ENCODE data around the gene AZIN2.

AZIN2 gene

GRCh38 chr1:33153650-33154049 lies 72.7 kb downstream of the AZIN2 start:
- H4K20me1 ChIP-seq: no peaks in the 10 kb centered on the region
- peak overlapping the region; percentile 70; the same call in 1 of the 2 replicates for H3K9ac ChIP-seq
- peak overlapping the region; percentile 90 for H3K4me2 ChIP-seq
- no peaks in the 10 kb centered on the region for H3K27me3 ChIP-seq
- H3K9me3 ChIP-seq: no peaks in the 10 kb centered on the region
- H3K4me1 ChIP-seq: peaks cover 69% of the 10 kb centered on the region
- H3K4me3 ChIP-seq: peak overlapping the region; percentile 31; the same call in 1 of the 2 replicates
- TF ChIP-seq Cebpa-rat (IDR thresholded peaks at IDR 0.05): no peak
- peak overlapping the region; percentile 94 for H3K27ac ChIP-seq
- H3K36me3 ChIP-seq: peaks cover 17% of the 10 kb centered on the region

DNA sequence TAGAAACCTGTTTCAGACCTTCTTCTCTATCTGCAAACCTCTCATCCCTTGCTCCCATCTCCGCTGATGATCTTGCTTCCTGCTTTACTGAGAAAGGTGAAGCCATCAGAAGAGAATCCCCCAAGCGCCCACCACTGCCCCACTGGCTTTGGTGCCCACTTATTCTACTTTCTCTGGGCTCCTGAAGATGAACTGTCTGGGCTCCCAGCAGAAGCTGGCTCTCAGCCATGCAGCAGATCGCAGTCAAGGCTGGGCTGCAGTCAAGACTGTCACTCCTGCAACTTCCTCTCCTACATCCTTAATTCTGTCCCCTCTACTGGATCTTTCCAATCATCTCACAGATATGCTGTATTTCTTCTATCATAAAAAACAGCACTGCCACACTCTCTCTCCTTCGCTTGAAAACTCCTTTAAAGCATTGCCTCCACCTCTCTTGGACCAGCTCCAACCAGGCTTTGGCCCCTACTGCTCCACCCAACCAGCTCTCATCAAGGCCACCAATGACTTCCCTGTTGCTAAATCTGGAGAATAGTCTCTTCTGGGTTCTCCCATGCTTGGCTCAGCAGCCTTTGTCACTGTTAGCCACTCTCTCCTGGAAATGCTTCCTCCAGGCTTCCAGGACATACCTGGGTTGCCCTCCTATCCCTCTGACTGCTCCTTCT lies 75.1 kb downstream of the AZIN2 start:
- Histone ChIP-seq H3K9me3 (no peaks in the 10 kb centered on the region), H3K27me3 (no peaks in the 10 kb centered on the region), H3K36me3 (peaks cover 21% of the 10 kb centered on the region), H3K4me3 (no peak overlapping the region), H3K27ac (peak overlapping the region; percentile 52; the same call in 1 of the 2 replicates), H3K4me2 (peak overlapping the region; percentile 90), H4K20me1 (no peaks in the 10 kb centered on the region), H3K4me1 (peaks cover 55% of the 10 kb centered on the region), H3K9ac (peak overlapping the region; percentile 40; the same call in 1 of the 2 replicates)
- no peak for TF ChIP-seq Cebpa-rat (IDR thresholded peaks at IDR 0.05)

GRCh38 chr1:33157131-33157530 lies 76.2 kb downstream of the AZIN2 start:
- no peak for TF ChIP-seq Cebpa-rat (IDR thresholded peaks at IDR 0.05)
- Histone ChIP-seq H3K27me3 (no peaks in the 10 kb centered on the region), H3K4me1 (peaks cover 43% of the 10 kb centered on the region), H3K9me3 (no peaks in the 10 kb centered on the region), H3K4me2 (no peak overlapping the region), H3K4me3 (no peak overlapping the region), H4K20me1 (no peaks in the 10 kb centered on the region), H3K27ac (no peak overlapping the region), H3K36me3 (peaks cover 21% of the 10 kb centered on the region), H3K9ac (no peak overlapping the region)

- Histone ChIP-seq H3K36me3 (peaks cover 28% of the 10 kb centered on the region), H3K9ac (no peak overlapping the region)
Measured at GRCh38 chr1:33158366-33158765, 77.4 kb downstream of the AZIN2 start.

DNA sequence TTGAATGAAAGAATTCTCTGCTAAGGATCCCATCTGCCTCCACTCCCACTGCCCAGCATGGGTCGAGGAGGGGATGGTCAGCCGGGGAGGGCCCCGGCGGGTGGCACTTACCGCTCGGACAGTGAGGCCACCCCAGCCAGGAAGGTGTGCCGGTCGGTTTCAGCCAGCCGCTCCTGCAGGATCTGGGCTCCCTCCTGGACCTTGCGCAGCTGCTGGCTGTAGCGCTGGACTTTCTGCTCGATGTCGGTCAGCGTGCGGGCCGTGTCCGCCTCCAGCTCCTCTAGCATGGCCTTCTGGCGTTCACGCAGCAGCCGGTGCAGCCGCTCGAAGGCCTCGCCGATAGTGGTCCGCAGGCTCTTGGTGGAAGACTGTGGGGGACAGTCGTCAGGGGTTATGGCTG lies 78.6 kb downstream of the AZIN2 start:
- peaks cover 30% of the 10 kb centered on the region for H3K4me1 ChIP-seq
- no peak for TF ChIP-seq Cebpa-rat (IDR thresholded peaks at IDR 0.05)
- H3K27me3 ChIP-seq: no peaks in the 10 kb centered on the region
- H3K27ac ChIP-seq: no peak overlapping the region
- H3K4me3 ChIP-seq: no peak overlapping the region
- H3K4me2 ChIP-seq: no peak overlapping the region
- no peaks in the 10 kb centered on the region for H3K9me3 ChIP-seq
- no peaks in the 10 kb centered on the region for H4K20me1 ChIP-seq
- no peak overlapping the region for H3K9ac ChIP-seq
- peaks cover 39% of the 10 kb centered on the region for H3K36me3 ChIP-seq

More at GRCh38 chr1:33158366-33158765, 77.4 kb downstream of the AZIN2 start:
- Histone ChIP-seq H3K4me2 (no peak overlapping the region), H3K4me1 (peaks cover 33% of the 10 kb centered on the region), H3K4me3 (no peak overlapping the region), H3K27ac (no peak overlapping the region), H3K27me3 (no peaks in the 10 kb centered on the region), H3K9me3 (no peaks in the 10 kb centered on the region), H4K20me1 (no peaks in the 10 kb centered on the region)
- no peak for TF ChIP-seq Cebpa-rat (IDR thresholded peaks at IDR 0.05)

DNA sequence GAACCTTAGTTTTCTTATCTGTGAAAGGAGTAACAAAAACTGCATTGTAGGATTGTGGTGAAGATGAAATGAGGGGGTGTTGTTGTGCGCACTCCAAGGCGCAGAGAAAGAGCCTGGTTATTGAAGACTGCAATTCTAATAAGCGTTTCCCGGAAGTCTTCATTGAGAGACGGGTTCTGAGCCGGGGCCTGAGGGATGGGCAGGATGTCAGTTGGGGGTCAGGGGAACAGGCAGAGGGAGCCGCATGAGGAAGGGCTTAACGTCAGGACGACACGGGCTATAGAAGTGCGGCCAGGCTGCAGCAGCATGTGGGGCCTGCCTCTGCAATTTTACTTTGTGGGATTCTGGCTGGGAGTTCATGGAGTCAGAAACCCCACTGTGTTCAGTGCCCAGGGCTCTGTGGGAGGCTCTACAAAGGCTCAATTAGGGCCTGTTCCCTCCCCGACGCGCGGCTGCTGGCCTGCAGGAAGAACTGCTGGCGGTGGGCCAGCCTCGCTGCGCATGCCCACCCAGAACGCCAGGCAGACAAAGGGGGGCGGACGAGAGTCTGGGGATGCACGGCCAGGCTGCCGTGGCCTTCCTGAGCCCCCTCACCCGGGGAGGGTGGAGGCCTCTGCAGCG lies 80.2 kb downstream of the AZIN2 start:
- no peak overlapping the region for H3K27ac ChIP-seq
- H3K36me3 ChIP-seq: peaks cover 51% of the 10 kb centered on the region
- peaks cover 15% of the 10 kb centered on the region for H3K4me1 ChIP-seq

DNA sequence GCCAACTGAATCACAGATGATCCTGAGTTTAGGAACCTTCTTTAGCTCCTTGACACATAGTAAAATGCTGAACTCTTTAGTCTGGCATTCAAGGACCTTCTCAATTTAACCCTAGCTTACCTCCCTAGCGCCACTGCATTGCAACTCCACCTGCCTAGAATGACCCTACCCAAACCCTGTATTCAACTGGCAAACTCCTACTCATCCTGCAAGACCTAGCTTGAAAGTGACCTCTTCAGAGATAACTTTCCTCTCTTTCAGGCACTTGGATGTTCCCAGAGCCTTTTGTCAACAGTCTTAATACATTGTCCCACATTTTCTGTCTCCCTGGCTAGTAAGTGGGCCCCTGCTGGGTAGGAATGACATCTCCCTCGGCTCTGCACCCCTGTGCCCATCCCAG lies 81.2 kb downstream of the AZIN2 start:
- no peak for TF ChIP-seq Cebpa-rat (IDR thresholded peaks at IDR 0.05)
- Histone ChIP-seq H3K9ac (no peak overlapping the region), H4K20me1 (no peaks in the 10 kb centered on the region), H3K27ac (no peak overlapping the region), H3K4me1 (peaks cover 10% of the 10 kb centered on the region), H3K4me2 (no peak overlapping the region), H3K27me3 (no peaks in the 10 kb centered on the region), H3K9me3 (no peaks in the 10 kb centered on the region), H3K36me3 (peaks cover 60% of the 10 kb centered on the region), H3K4me3 (no peak overlapping the region)

More for the DNA sequence above, 80.2 kb downstream of the AZIN2 start:
- Histone ChIP-seq H3K9ac (no peak overlapping the region), H3K27me3 (no peaks in the 10 kb centered on the region), H4K20me1 (no peaks in the 10 kb centered on the region), H3K9me3 (no peaks in the 10 kb centered on the region), H3K4me3 (no peak overlapping the region), H3K4me2 (no peak overlapping the region)
- no peak for TF ChIP-seq Cebpa-rat (IDR thresholded peaks at IDR 0.05)

- no peaks in the 10 kb centered on the region for H3K9me3 ChIP-seq
- H3K9ac ChIP-seq: 0 out of 2 replicates have a peak overlapping the region, but pooled peaks have one; percentile 38
- H3K36me3 ChIP-seq: peaks cover 63% of the 10 kb centered on the region
- H3K4me3 ChIP-seq: no peak overlapping the region
- H4K20me1 ChIP-seq: no peaks in the 10 kb centered on the region
- no peak overlapping the region for H3K27ac ChIP-seq
- no peak for TF ChIP-seq Cebpa-rat (IDR thresholded peaks at IDR 0.05)
- peaks cover 10% of the 10 kb centered on the region for H3K4me1 ChIP-seq
- H3K4me2 ChIP-seq: no peak overlapping the region
- H3K27me3 ChIP-seq: no peaks in the 10 kb centered on the region
Measured at GRCh38 chr1:33163621-33164519, 82.9 kb downstream of the AZIN2 start.

- H3K27me3 ChIP-seq: no peaks in the 10 kb centered on the region
- H3K4me2 ChIP-seq: no peak overlapping the region
- no peak overlapping the region for H3K4me3 ChIP-seq
- no peak overlapping the region for H3K27ac ChIP-seq
- H4K20me1 ChIP-seq: no peaks in the 10 kb centered on the region
- peaks cover 56% of the 10 kb centered on the region for H3K36me3 ChIP-seq
- no peak for TF ChIP-seq Cebpa-rat (IDR thresholded peaks at IDR 0.05)
- no peak overlapping the region for H3K9ac ChIP-seq
- H3K9me3 ChIP-seq: no peaks in the 10 kb centered on the region
- H3K4me1 ChIP-seq: peaks cover 16% of the 10 kb centered on the region
Measured at GRCh38 chr1:33165209-33165608, 84.3 kb downstream of the AZIN2 start.
